ENCODE data around the gene PSIP1.
"Not testable (repeated sequence)": the region's sequence is repeated elsewhere in the genome, so short reads cannot be mapped to it uniquely, and the experiment has no call there.

PSIP1 gene

DNA sequence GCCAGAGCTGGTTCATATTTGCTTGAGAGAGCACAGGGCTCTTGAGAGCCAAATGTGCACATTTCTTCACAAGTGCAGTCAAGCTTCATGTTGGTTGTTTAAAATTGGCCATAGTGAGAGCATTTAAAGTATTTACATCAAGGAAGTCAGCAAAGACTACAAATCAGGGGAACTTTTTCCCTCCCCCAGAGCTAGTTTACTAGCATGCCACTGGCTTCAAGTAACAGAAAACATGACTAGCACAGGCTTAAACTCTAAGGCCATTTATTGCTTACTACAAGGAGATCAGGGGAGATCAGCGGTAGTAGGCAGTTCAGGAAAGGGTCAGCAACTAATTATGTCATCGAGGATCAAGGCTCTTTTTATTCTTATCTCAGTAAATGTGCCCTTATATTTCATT lies 31.1 kb upstream of the PSIP1 start:
- no peak overlapping the region for H3K4me3 ChIP-seq (replicated peaks in 1 of 2; ENCODE audit: low read depth in 2 of 2, low read length in 2 of 2)
- TF ChIP-seq CTCF (IDR thresholded peaks at IDR 0.05; ENCODE audit: low read depth, low read length) = no peak
- DNase-seq (ENCODE audit: low read depth in 2 of 2) = no peak

GRCh38 chr9:15531380-15531779 lies 20.6 kb upstream of the PSIP1 start:
- no peak for DNase-seq (ENCODE audit: low read depth in 2 of 2)
- no peak for TF ChIP-seq CTCF (IDR thresholded peaks at IDR 0.05; ENCODE audit: low read depth, low read length)

GRCh38 chr9:15529566-15530324 lies 19.0 kb upstream of the PSIP1 start:
- DNase-seq (ENCODE audit: low read depth in 2 of 2) = no peak
- no peak overlapping the region for H3K4me3 ChIP-seq (replicated peaks in 1 of 2; ENCODE audit: low read depth in 2 of 2, low read length in 2 of 2)
- no peak for TF ChIP-seq CTCF (IDR thresholded peaks at IDR 0.05; ENCODE audit: low read depth, low read length)

More at GRCh38 chr9:15531380-15531779, 20.6 kb upstream of the PSIP1 start:
- H3K4me3 ChIP-seq (replicated peaks in 1 of 2; ENCODE audit: low read depth in 2 of 2, low read length in 2 of 2) = no peak overlapping the region

- not testable (repeated sequence) for H3K4me3 ChIP-seq (replicated peaks in 1 of 2; ENCODE audit: low read depth in 2 of 2, low read length in 2 of 2); DNase-seq (ENCODE audit: low read depth in 2 of 2)
These were observed 16.3 kb upstream of the PSIP1 start for GRCh38 chr9:15527035-15527434.

- H3K4me3 ChIP-seq (replicated peaks in 1 of 2; ENCODE audit: low read depth in 2 of 2, low read length in 2 of 2) = no peak overlapping the region
- no peak for TF ChIP-seq CTCF (IDR thresholded peaks at IDR 0.05; ENCODE audit: low read depth, low read length)
- DNase-seq (ENCODE audit: low read depth in 2 of 2) = no peak
These were observed 15.2 kb upstream of the PSIP1 start for GRCh38 chr9:15525958-15526357.

DNA sequence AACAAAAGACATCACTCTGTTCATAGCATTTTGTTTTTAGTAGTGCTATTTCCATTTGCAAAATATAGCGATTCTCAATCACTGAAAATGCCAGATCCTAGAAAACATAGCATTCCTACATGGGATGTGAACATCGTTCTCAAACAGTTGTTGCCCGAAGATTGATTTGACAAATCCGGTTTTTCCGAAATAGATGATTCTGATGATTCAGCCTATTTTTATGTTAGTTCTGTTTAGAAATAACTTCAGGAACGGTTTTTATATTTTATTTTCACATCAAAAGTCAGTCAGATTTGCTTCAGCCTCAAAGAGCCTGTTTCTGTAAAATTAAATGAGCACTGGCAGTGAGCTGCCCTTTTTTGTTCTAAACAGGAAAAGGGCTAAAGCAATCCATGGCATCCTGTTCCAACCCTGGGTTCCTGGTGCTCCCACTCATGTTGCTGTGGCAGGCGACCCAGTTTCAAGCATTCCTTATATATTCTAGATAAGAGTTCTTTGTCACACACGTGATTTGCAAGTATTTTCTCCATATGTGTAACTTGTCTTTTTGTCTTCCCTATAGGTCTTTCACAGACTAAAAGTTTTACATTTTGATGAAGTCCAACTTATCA lies 14.2 kb upstream of the PSIP1 start:
- TF ChIP-seq CTCF (IDR thresholded peaks at IDR 0.05; ENCODE audit: low read depth, low read length) = no peak
- DNase-seq (ENCODE audit: low read depth in 2 of 2) = peak in 1 of 2 donors; percentile 34

DNA sequence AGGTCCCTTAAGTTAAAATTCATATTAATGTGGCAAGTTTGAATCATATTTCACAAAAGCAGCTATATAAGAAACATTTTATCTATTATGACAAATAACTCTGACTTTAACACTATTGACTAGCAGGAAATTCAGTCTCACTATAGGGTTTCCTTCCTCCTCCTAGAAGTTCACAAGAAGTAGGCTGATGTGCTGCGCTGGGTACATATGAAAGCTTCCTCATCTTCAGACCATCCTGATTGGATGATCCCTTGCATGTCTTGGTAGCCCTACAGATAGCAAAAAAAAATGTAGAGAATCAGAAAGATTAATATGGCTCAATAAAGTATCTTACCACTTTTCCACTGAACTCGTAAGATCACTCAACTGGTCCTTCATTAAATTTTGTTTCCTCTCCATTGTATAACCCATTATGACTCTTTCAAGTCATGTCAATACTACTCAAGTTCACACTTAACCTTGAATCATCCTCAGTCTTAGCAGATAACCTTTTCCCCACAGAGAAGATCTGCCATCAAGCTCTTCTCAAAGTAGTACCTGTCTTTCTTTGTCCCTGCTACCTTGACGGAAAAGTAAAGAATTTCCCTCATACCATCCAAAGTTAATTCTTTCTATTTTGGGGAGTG lies 11.5 kb upstream of the PSIP1 start:
- no peak for DNase-seq (ENCODE audit: low read depth in 2 of 2)
- no peak for TF ChIP-seq CTCF (IDR thresholded peaks at IDR 0.05; ENCODE audit: low read depth, low read length)
- no peak overlapping the region for H3K4me3 ChIP-seq (replicated peaks in 1 of 2; ENCODE audit: low read depth in 2 of 2, low read length in 2 of 2)

More for the DNA sequence above, 14.2 kb upstream of the PSIP1 start:
- no peak overlapping the region for H3K4me3 ChIP-seq (replicated peaks in 1 of 2; ENCODE audit: low read depth in 2 of 2, low read length in 2 of 2)
